ENCODE measurements around the gene PTGIS. TPM values are rescaled to one million over a fixed set of nuclear protein-coding genes. Genes with fewer than 3 reads are reported as not detected.

PTGIS gene
- total RNA-seq, 2 experiments from 2014 or later = not detected

- no peak for DNase-seq (ENCODE audit: low spot score)
- ChIA-PET POLR2A (no interaction called here), CTCF (ENCODE audit: unreplicated experiment) (no interaction called here)
- Histone ChIP-seq H3K4me3 (ENCODE audit: low read depth, low read length, poor library complexity, severe bottlenecking) (no peak overlapping the region), H4K20me1 (ENCODE audit: insufficient read depth, low read length) (no peaks in the 10 kb centered on the region), H3K79me2 (ENCODE audit: insufficient read depth, low read depth, low read length) (no peaks in the 10 kb centered on the region), H3K27ac (ENCODE audit: low read depth, low read length, poor library complexity, severe bottlenecking) (no peak overlapping the region), H3K9me3 (ENCODE audit: low read length) (no peaks in the 10 kb centered on the region), H3K9me2 (ENCODE audit: insufficient read depth, low read length) (no peaks in the 10 kb centered on the region), H3K4me1 (ENCODE audit: insufficient read depth, low read length, poor library complexity, severe bottlenecking) (no peaks in the 10 kb centered on the region), H3K4me2 (ENCODE audit: low read length) (no peak overlapping the region), H3K36me3 (ENCODE audit: insufficient read depth, low read length) (no peaks in the 10 kb centered on the region), H2AFZ (ENCODE audit: low read length) (no peak overlapping the region)
- intact Hi-C loops (cut with micrococcal nuclease; ENCODE audit: unreplicated experiment) = no loop called here
- no TSS peak for BruUV-seq (replicated peaks)
- no peak for TF ChIP-seq EZH2phosphoT487 (IDR thresholded peaks at IDR 0.05; ENCODE audit: borderline replicate concordance, low read depth, low read length)
- TF ChIP-seq CTCF (conservative IDR thresholded peaks at IDR 0.05; ENCODE audit: low read length) = no peak
Measured at GRCh38 chr20:49580813-49581174, 12.9 kb upstream of the PTGIS start.

- Histone ChIP-seq H2AFZ (ENCODE audit: low read length) (no peak overlapping the region), H3K9me3 (ENCODE audit: low read length) (no peaks in the 10 kb centered on the region), H3K9me2 (ENCODE audit: insufficient read depth, low read length) (no peaks in the 10 kb centered on the region), H3K27ac (ENCODE audit: low read depth, low read length, poor library complexity, severe bottlenecking) (no peak overlapping the region), H4K20me1 (ENCODE audit: insufficient read depth, low read length) (no peaks in the 10 kb centered on the region), H3K4me1 (ENCODE audit: insufficient read depth, low read length, poor library complexity, severe bottlenecking) (no peaks in the 10 kb centered on the region), H3K4me3 (ENCODE audit: low read depth, low read length, poor library complexity, severe bottlenecking) (no peak overlapping the region), H3K36me3 (ENCODE audit: insufficient read depth, low read length) (no peaks in the 10 kb centered on the region), H3K4me2 (ENCODE audit: low read length) (no peak overlapping the region), H3K79me2 (ENCODE audit: insufficient read depth, low read depth, low read length) (no peaks in the 10 kb centered on the region)
- no peak for TF ChIP-seq EZH2phosphoT487 (IDR thresholded peaks at IDR 0.05; ENCODE audit: borderline replicate concordance, low read depth, low read length)
- no peak for TF ChIP-seq CTCF (conservative IDR thresholded peaks at IDR 0.05; ENCODE audit: low read length)
- CTCF ChIA-PET (ENCODE audit: unreplicated experiment) = interaction anchor here (0.5 kb wide), 1 partner anchor 17 kb away, joined by 3 read pairs; no protein-coding TSS in a partner anchor
- BruUV-seq (replicated peaks) = no TSS peak
- intact Hi-C loops (cut with micrococcal nuclease; ENCODE audit: unreplicated experiment) = no loop called here
- POLR2A ChIA-PET = interaction anchor here (0.7 kb wide), 1 partner anchor 8 kb away, joined by 3 read pairs; no protein-coding TSS in a partner anchor
- no peak for DNase-seq (ENCODE audit: low spot score)
Measured at GRCh38 chr20:49579874-49580812, 12.2 kb upstream of the PTGIS start.

GRCh38 chr20:49579195-49579594 is 11.3 kb upstream of the PTGIS start:
- POLR2A ChIA-PET = no interaction called here
- BruUV-seq (replicated peaks) = no TSS peak

More at GRCh38 chr20:49579195-49579594, 11.3 kb upstream of the PTGIS start:
- DNase-seq (ENCODE audit: low spot score) = no peak
- CTCF ChIA-PET (ENCODE audit: unreplicated experiment) = no interaction called here
- intact Hi-C loops (cut with micrococcal nuclease; ENCODE audit: unreplicated experiment) = no loop called here
- Histone ChIP-seq H3K36me3 (ENCODE audit: insufficient read depth, low read length) (no peaks in the 10 kb centered on the region), H3K4me1 (ENCODE audit: insufficient read depth, low read length, poor library complexity, severe bottlenecking) (peaks cover 6% of the 10 kb centered on the region), H3K9me2 (ENCODE audit: insufficient read depth, low read length) (no peaks in the 10 kb centered on the region), H3K4me3 (ENCODE audit: low read depth, low read length, poor library complexity, severe bottlenecking) (no peak overlapping the region), H3K4me2 (ENCODE audit: low read length) (no peak overlapping the region), H3K79me2 (ENCODE audit: insufficient read depth, low read depth, low read length) (no peaks in the 10 kb centered on the region), H4K20me1 (ENCODE audit: insufficient read depth, low read length) (no peaks in the 10 kb centered on the region), H3K9me3 (ENCODE audit: low read length) (no peaks in the 10 kb centered on the region), H3K27ac (ENCODE audit: low read depth, low read length, poor library complexity, severe bottlenecking) (no peak overlapping the region), H2AFZ (ENCODE audit: low read length) (no peak overlapping the region)
- no peak for TF ChIP-seq CTCF (conservative IDR thresholded peaks at IDR 0.05; ENCODE audit: low read length)
- no peak for TF ChIP-seq EZH2phosphoT487 (IDR thresholded peaks at IDR 0.05; ENCODE audit: borderline replicate concordance, low read depth, low read length)
